ENCODE measurements around the gene ZNF766. TPM values are rescaled to one million over a fixed set of nuclear protein-coding genes. Genes with fewer than 3 reads are reported as not detected.

ZNF766 gene
- total and polyA plus RNA-seq, 2 of the 8 experiments (the other 6 are each of a cell fraction or from before 2014, with no cell fraction given) = 8.3 to 31.9 TPM

DNA sequence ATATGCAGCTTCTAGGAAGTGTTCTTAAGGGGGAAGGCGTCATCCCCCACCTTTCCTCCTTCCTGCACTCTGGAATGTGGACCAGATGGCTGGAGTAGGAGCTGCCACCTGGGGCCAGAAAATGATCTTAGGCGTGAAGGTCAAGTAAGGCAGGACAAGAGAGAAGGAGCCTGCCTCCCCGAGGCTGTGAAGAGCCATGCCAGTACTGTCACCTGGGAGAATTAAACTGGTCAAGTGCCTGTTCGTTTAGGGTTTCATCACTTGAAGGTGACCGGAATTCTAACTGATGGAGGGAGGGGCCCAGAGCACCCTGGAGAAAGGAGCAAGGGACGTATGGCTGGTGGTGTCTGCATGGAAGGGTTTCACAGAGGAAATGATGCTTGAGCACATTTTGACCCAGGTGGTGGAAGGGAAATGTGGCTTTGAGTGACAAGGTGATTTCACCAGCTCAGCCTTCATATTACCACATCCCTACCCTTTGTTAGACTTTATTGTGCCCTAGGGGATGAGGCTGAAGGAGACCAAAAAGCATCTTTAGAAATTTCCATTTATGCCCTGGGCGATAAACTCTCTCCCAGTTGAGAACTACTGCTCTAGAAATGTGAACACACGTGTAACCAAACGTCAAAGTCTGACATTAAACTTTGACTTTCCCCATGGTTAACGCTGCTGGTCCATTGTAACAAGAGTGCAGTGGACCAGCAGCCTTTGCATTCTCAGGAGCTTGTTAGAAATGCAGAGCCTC lies 42.0 kb upstream of the ZNF766 start:
- Histone ChIP-seq H2AFZ (ENCODE audit: low read length) (no peak overlapping the region), H3K27me3 (replicated peaks in 1 of 4; ENCODE audit: control insufficient read depth in 3 of 4, extremely low read depth in 1 of 4, insufficient read depth in 3 of 4, low read length in 3 of 4) (no peaks in the 10 kb centered on the region), H3K79me2 (ENCODE audit: control insufficient read depth in 1 of 2, insufficient read depth in 2 of 2, low read length in 2 of 2) (no peaks in the 10 kb centered on the region), H3K27ac (ENCODE audit: low read depth, low read length) (no peak overlapping the region), H2BK15ac (ENCODE audit: low read length) (no peak overlapping the region), H2BK20ac (ENCODE audit: low read length) (no peak overlapping the region), H3K9me3 (ENCODE audit: insufficient read depth in 2 of 2, low read depth in 1 of 2, low read length in 1 of 2) (no peaks in the 10 kb centered on the region), H3K14ac (ENCODE audit: insufficient read length) (no peak overlapping the region), H4K5ac (ENCODE audit: insufficient read length, low read depth, low read length) (no peak overlapping the region), H3K36me3 (ENCODE audit: control insufficient read depth in 2 of 4, insufficient read depth in 4 of 4, low read length in 3 of 4) (peaks cover 17 to 57% (median 48%) of the 10 kb centered on the region in 4 experiments), H2BK5ac (ENCODE audit: low read depth, low read length) (no peak overlapping the region), H3K23ac (ENCODE audit: insufficient read length) (no peak overlapping the region), H3K4me3 (ENCODE audit: extremely low read depth in 1 of 4, insufficient read depth in 2 of 4, low read depth in 3 of 4, low read length in 4 of 4) (no peak overlapping the region), H4K91ac (replicated peaks; ENCODE audit: insufficient read length, low read length) (no peak overlapping the region), H2BK12ac (ENCODE audit: low read depth, low read length) (no peak overlapping the region), H3K23me2 (ENCODE audit: low read depth, low read length) (no peaks in the 10 kb centered on the region), H3K79me1 (ENCODE audit: low read depth, low read length) (no peaks in the 10 kb centered on the region; the same call in 1 of the 2 replicates), H3K4me2 (ENCODE audit: insufficient read depth in 1 of 2, low read depth in 2 of 2, low read length in 2 of 2) (no peak overlapping the region), H3K56ac (replicated peaks; ENCODE audit: insufficient read length, low read depth, low read length) (no peak overlapping the region), H3K9ac (replicated peaks in 1 of 4; ENCODE audit: extremely low read depth in 1 of 4, low read depth in 3 of 4, low read length in 3 of 4) (no peak overlapping the region), H3K4ac (replicated peaks; ENCODE audit: insufficient read length, low read depth, low read length) (no peak overlapping the region), H4K8ac (ENCODE audit: extremely low read depth, insufficient read depth, low read length) (no peak overlapping the region), H3K18ac (ENCODE audit: extremely low read depth, low read length) (no peak overlapping the region), H2BK120ac (replicated peaks; ENCODE audit: low read depth, low read length) (no peak overlapping the region), H2AK5ac (ENCODE audit: low read depth, low read length) (no peak overlapping the region), H4K20me1 (replicated peaks in 1 of 2; ENCODE audit: control insufficient read depth in 1 of 2, insufficient read depth in 2 of 2, low read length in 2 of 2) (no peaks in the 10 kb centered on the region), H3K4me1 (replicated peaks in 1 of 4; ENCODE audit: control insufficient read depth in 3 of 4, insufficient read depth in 4 of 4, low read length in 3 of 4) (no peaks in the 10 kb centered on the region)
- TF ChIP-seq SIN3A (conservative IDR thresholded peaks at IDR 0.05 in 1 of 2, IDR thresholded peaks at IDR 0.05 in 1 of 2; ENCODE audit: low read depth in 1 of 2, low read length in 2 of 2) = no peak
- TF ChIP-seq HDAC2 (IDR thresholded peaks at IDR 0.05; ENCODE audit: borderline replicate concordance in 1 of 2, low read depth in 2 of 2, low read length in 2 of 2) = no peak
- no peak for TF ChIP-seq HDAC6 (IDR thresholded peaks at IDR 0.05; ENCODE audit: low read depth, low read length)
- no peak for TF ChIP-seq SAP30 (IDR thresholded peaks at IDR 0.05; ENCODE audit: insufficient read depth, insufficient replicate concordance, low read length)
- TF ChIP-seq ATF2 (IDR thresholded peaks at IDR 0.05; ENCODE audit: low read length) = no peak
- TF ChIP-seq NRF1 (IDR thresholded peaks at IDR 0.05; ENCODE audit: low read depth, low read length) = no peak
- TF ChIP-seq RFX5 (IDR thresholded peaks at IDR 0.05; ENCODE audit: borderline replicate concordance, low read depth, low read length) = no peak
- no peak for TF ChIP-seq RNF2 (IDR thresholded peaks at IDR 0.05; ENCODE audit: borderline replicate concordance, low read depth, low read length, missing control alignments, poor library complexity, severe bottlenecking)
- no peak for TF ChIP-seq POLR2AphosphoS5 (IDR thresholded peaks at IDR 0.05; ENCODE audit: low read depth, low read length)
- DNase-seq (ENCODE audit: low read depth in 1 of 2, low spot score in 2 of 2) = no peak
- 87% methylated on average over 10 of the region's 10 CpGs; no CpG with 5 or more reads in 1 of the 2 experiments for WGBS, 2 experiments (ENCODE audit: extremely low coverage in 1 of 2, insufficient coverage in 1 of 2, insufficient read length in 1 of 2, insufficient replicate concordance in 2 of 2, low coverage in 1 of 2, low lambda C conversion rate in 2 of 2, missing lambda C conversion rate in 1 of 2)
- ChIA-PET POLR2A (ENCODE audit: partially characterized antibody) (interaction anchor here (0.5 to 2.7 kb wide), 6 partner anchors 24 to 519 kb away, joined by 3 to 8 read pairs (median 4); no protein-coding TSS in a partner anchor), CTCF (ENCODE audit: partially characterized antibody) (interaction anchor here (2.0 to 3.9 kb wide), 2 partner anchors 10 to 28 kb away, joined by 6 to 16 read pairs; no protein-coding TSS in a partner anchor)
- no peak for FAIRE-seq

Data from H1 (cell line).